HepG2 (cell line): Measurements from ENCODE around the gene SCAF8. TPM values are rescaled to one million over a fixed set of nuclear protein-coding genes. Genes with fewer than 3 reads are reported as not detected.

Experiments used
- ATAC-seq: fragments of 200-7000 bp; cut with Tn5 transposase; 3 replicates; pipeline ENCODE4 v1.9.1; 2020; ENCODE audit warnings: mild to moderate bottlenecking, moderate library complexity
- BruUV-seq: library from RNA; stranded (reverse); fragments of 400-500 nt; replicated peaks from 2 replicates; lab custom pipeline; 2021; lab: Mats Ljungman, UMichigan
- CTCF ChIA-PET: fragments of 300-600 bp; formaldehyde crosslinking; extraction: SDS; loops from one replicate; lab custom pipeline; 2021; ENCODE audit warnings: low total read pairs, inconsistent platforms, low intra/inter-chr PET ratio; lab: Yijun Ruan, JAX
- POLR2A ChIA-PET: fragments of 350-600 bp; sonication (Branson Sonifier 250); formaldehyde crosslinking; loops from one replicate; lab custom pipeline; 2020; ENCODE audit warnings: antibody characterized with exemption, inconsistent platforms; lab: Yijun Ruan, JAX
- DNase-seq: peaks from one replicate; pipeline ENCODE4 v3.0.0-alpha.2; 2015; ENCODE audit warnings: low spot score
- FAIRE-seq: peaks from 3 replicates; lab custom pipeline; 2011; peaks lifted over from hg19 to GRCh38; lab: Jason Lieb, UNC
- H2AFZ ChIP-seq: one replicate; pipeline ENCODE4 v1.6.1; 2011; ENCODE audit warnings: low read length, inconsistent platforms
- H3K27ac ChIP-seq: fragments of 300-600 bp; 3 replicates; pipeline ENCODE4 v1.8.0; 2011; ENCODE audit warnings: mixed run types, mild to moderate bottlenecking, mixed read lengths, low read length, inconsistent platforms; ENCODE audit not compliant: insufficient read depth; ENCODE audit errors: extremely low read length
- H3K27me3 ChIP-seq, 2 experiments: fragments of 200-600 bp in 1 of 2; 2 replicates in 1 of 2; 3 replicates in 1 of 2; pipeline versions ENCODE4 v1.6.0 to v1.8.0; 2011; ENCODE audit warnings: low read length in 2 of 2, mild to moderate bottlenecking in 2 of 2, moderate library complexity in 2 of 2, inconsistent platforms in 1 of 2; ENCODE audit not compliant: insufficient read depth in 2 of 2, control insufficient read depth in 1 of 2
- H3K36me3 ChIP-seq, 2 experiments: fragments of 200-600 bp in 1 of 2; replicated peaks in 1 of 2; 2 replicates in 1 of 2; 3 replicates in 1 of 2; pipeline versions ENCODE4 v1.5.1 to v1.8.0; 2011; ENCODE audit warnings: low read length in 2 of 2, inconsistent platforms in 1 of 2; ENCODE audit not compliant: insufficient read depth in 2 of 2, control insufficient read depth in 1 of 2
- H3K4me1 ChIP-seq: 2 replicates; pipeline ENCODE4 v1.5.1; 2012; ENCODE audit warnings: low read length, inconsistent platforms; ENCODE audit not compliant: insufficient read depth
- H3K4me2 ChIP-seq: 2 replicates; pipeline ENCODE4 v1.6.0; 2011; ENCODE audit warnings: low read depth, low read length, inconsistent platforms
- H3K4me3 ChIP-seq, 3 experiments: fragments of 200-600 bp in 1 of 3; sonication (generic), shearing (Covaris generic) in 1 of 3; replicated peaks in 1 of 3; 2 replicates each; pipeline ENCODE4 v1.5.1; 2011 to 2016; ENCODE audit warnings: low read length in 3 of 3, inconsistent platforms in 2 of 3, low read depth in 2 of 3, mild to moderate bottlenecking in 2 of 3, control low read depth in 1 of 3, mixed read lengths in 1 of 3; ENCODE audit not compliant: insufficient read depth in 1 of 3
- H3K79me2 ChIP-seq: one replicate; pipeline ENCODE4 v1.6.1; 2011; ENCODE audit warnings: low read length, inconsistent platforms; ENCODE audit not compliant: insufficient read depth
- H3K9ac ChIP-seq: 2 replicates; pipeline ENCODE4 v1.6.0; 2011; ENCODE audit warnings: mild to moderate bottlenecking, low read depth, low read length, inconsistent platforms; ENCODE audit not compliant: insufficient read depth
- H3K9me3 ChIP-seq: 2 replicates; pipeline ENCODE4 v1.5.1; 2012; ENCODE audit warnings: mild to moderate bottlenecking, low read length
- H4K20me1 ChIP-seq: 2 replicates; pipeline ENCODE4 v1.6.0; 2011; ENCODE audit warnings: inconsistent platforms, mild to moderate bottlenecking, low read length, moderate library complexity; ENCODE audit not compliant: insufficient read depth
- ATF7 ChIP-seq, 2 experiments: fragments of 450-650 bp in 1 of 2; sonication (generic) in 1 of 2; formaldehyde crosslinking in 1 of 2; IDR thresholded peaks; 2 replicates each; pipeline versions ENCODE4 v1.4.0 to v1.6.1; 2016 to 2020; ENCODE audit warnings: antibody characterized with exemption in 1 of 2, mild to moderate bottlenecking in 1 of 2, missing genetic modification reagents in 1 of 2
- ATRX ChIP-seq: sonication (generic); formaldehyde crosslinking; IDR thresholded peaks from 2 replicates; pipeline ENCODE4 v1.4.0; 2020; ENCODE audit warnings: missing genetic modification reagents, borderline replicate concordance
- HNRNPK ChIP-seq: fragments of 200-400 bp; formaldehyde crosslinking; IDR thresholded peaks from 2 replicates; pipeline ENCODE4 v1.6.1; 2018; ENCODE audit warnings: low read length, low read depth, moderate library complexity, mild to moderate bottlenecking; ENCODE audit not compliant: poor library complexity, severe bottlenecking
- MED13 ChIP-seq: sonication (generic); formaldehyde crosslinking; IDR thresholded peaks from 2 replicates; pipeline ENCODE4 v1.5.0; 2020; ENCODE audit warnings: missing genetic modification reagents
- PITX1 ChIP-seq: sonication (generic); formaldehyde crosslinking; IDR thresholded peaks from 2 replicates; pipeline ENCODE4 v1.5.1; 2020; ENCODE audit warnings: mild to moderate bottlenecking, missing genetic modification reagents
- RFX1 ChIP-seq: fragments of 450-650 bp; IDR thresholded peaks from 2 replicates; pipeline ENCODE4 v1.6.1; 2017
- RXRB ChIP-seq: IDR thresholded peaks from 2 replicates; pipeline ENCODE4 v1.6.1; 2016; ENCODE audit warnings: borderline replicate concordance, missing genetic modification reagents, missing compliant biosample characterization
- SKI ChIP-seq: fragments of 450-650 bp; IDR thresholded peaks from one replicate; pipeline ENCODE4 v1.6.1; 2018; ENCODE audit warnings: mild to moderate bottlenecking; ENCODE audit not compliant: partially characterized antibody
- SP5 ChIP-seq: IDR thresholded peaks from 2 replicates; pipeline ENCODE4 v1.6.1; 2016; ENCODE audit warnings: low read depth, borderline replicate concordance
- SRY ChIP-seq: sonication (generic); formaldehyde crosslinking; IDR thresholded peaks from 2 replicates; pipeline ENCODE4 v1.8.0; 2022; ENCODE audit warnings: mild to moderate bottlenecking, missing genetic modification reagents
- SUZ12 ChIP-seq: fragments of 150-350 bp; IDR thresholded peaks from 2 replicates; pipeline ENCODE4 v1.6.1; 2014; ENCODE audit warnings: low read depth, low read length
- ZBTB1 ChIP-seq: sonication (generic); formaldehyde crosslinking; IDR thresholded peaks from 2 replicates; pipeline ENCODE4 v1.4.0; 2020; ENCODE audit warnings: missing genetic modification reagents, borderline replicate concordance
- ZNF205 ChIP-seq: IDR thresholded peaks from 2 replicates; pipeline ENCODE4 v1.6.1; 2018; ENCODE audit warnings: missing biosample characterization, missing genetic modification reagents
- ZNF558 ChIP-seq: sonication (generic); formaldehyde crosslinking; IDR thresholded peaks from 2 replicates; pipeline ENCODE4 v1.9.0; 2022; ENCODE audit warnings: mild to moderate bottlenecking, missing genetic modification reagents, borderline replicate concordance
- ZNF7 ChIP-seq: IDR thresholded peaks from 2 replicates; pipeline ENCODE4 v1.6.1; 2016; ENCODE audit warnings: missing biosample characterization, missing genetic modification reagents
- WGBS: methylation state at CpG from one replicate; pipeline ENCODE4 v1.1.6; 2017; ENCODE audit warnings: low lambda C conversion rate; 5-methylcytosine and 5-hydroxymethylcytosine counted together
- in situ Hi-C: cut with HindIII; loops from 2 replicates; pipeline ENCODE4 v1.10.0; 2017; ENCODE audit warnings: low pct_unique_long_range_greater_than_20kb; ENCODE audit not compliant: extremely low pct_ligation_motif_present
- intact Hi-C: fragments of 100-400 bp; cut with micrococcal nuclease; formaldehyde crosslinking; loops from one replicate; pipeline ENCODE4 v1.10.0; 2022; ENCODE audit not compliant: unreplicated experiment
- polyA plus RNA-seq, 8 experiments: library from polyadenylated mRNA; depleted of rRNA in 3 of 8; stranded (reverse) in 7 of 8; unstranded in 1 of 8; fragments of >200 nt; fragmentation: Illumina TruSeq in 4 of 8; extraction: Trizol in 4 of 8; gene quantifications; 2 replicates each; pipeline versions ENCODE4 v1.2.1 to v1.2.3, GENCODE V29; 2011 to 2016; ENCODE audit warnings: low read depth in 4 of 8, missing spikeins in 1 of 8, mixed read lengths in 1 of 8; ENCODE audit not compliant: insufficient read depth in 1 of 8
- total RNA-seq, 5 experiments: library from RNA; depleted of rRNA; stranded (reverse); fragments of >200 nt; fragmentation: Illumina TruSeq; extraction: Trizol; gene quantifications; 2 replicates each; pipeline ENCODE4 v1.2.3, GENCODE V29; 2016; ENCODE audit warnings: low read depth in 1 of 5
- TF ChIP-seq, protein P1 (sequence below): sonication (generic); formaldehyde crosslinking; IDR thresholded peaks from 2 replicates; pipeline ENCODE4 v1.8.1; 2023; ENCODE audit warnings: mild to moderate bottlenecking, missing genetic modification reagents
- TF ChIP-seq, protein P2 (sequence below): IDR thresholded peaks from 2 replicates; pipeline ENCODE4 v1.6.1; 2018; ENCODE audit warnings: missing genetic modification reagents
- TF ChIP-seq, protein P3 (sequence below): sonication (generic); formaldehyde crosslinking; IDR thresholded peaks from 2 replicates; pipeline ENCODE4 v1.4.0; 2020; ENCODE audit warnings: missing genetic modification reagents

Gene SCAF8
- total and polyA plus RNA-seq, 2 of the 13 experiments (the other 11 are each of a cell fraction or from before 2014, with no cell fraction given), result 15.3 to 40.8 TPM

DNA sequence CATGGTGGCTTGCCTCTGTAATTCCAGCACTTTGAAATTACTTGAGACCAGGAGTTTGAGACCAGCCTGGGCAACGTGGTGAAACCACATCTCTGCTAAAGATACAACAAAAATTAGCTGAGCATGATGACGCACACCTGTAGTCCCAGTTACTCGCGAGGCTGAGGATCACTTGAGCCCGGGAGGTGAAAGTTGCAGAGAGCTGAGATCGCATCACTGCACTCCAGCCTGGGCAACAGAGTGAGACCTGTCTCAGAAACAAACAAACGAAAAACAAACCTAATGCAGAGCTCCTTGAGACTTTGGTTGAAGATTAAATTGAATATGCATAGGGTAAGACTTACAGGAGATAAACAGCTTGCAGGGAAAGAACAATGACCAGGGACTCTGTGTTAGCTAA is 80.8 kb downstream of the SCAF8 start:
- Histone ChIP-seq H3K4me1 (peaks cover 10% of the 10 kb centered on the region; the same call in 1 of the 2 replicates), H3K4me3 (no peak overlapping the region), H3K27ac (no peak overlapping the region), H3K9me3 (no peaks in the 10 kb centered on the region), H4K20me1 (no peaks in the 10 kb centered on the region), H3K36me3 (peaks cover 25 to 92% of the 10 kb centered on the region in 2 experiments), H3K27me3 (no peaks in the 10 kb centered on the region), H3K79me2 (no peaks in the 10 kb centered on the region), H3K9ac (no peak overlapping the region), H3K4me2 (no peak overlapping the region), H2AFZ (no peak overlapping the region)
- WGBS, result 97% methylated on average over 7 of the region's 7 CpGs
- DNase-seq (no peak), ATAC-seq (no peak), FAIRE-seq (no peak)
- no peak for TF ChIP-seq ATRX (CRISPR knock-in tag)
- TF ChIP-seq, protein P1, sequence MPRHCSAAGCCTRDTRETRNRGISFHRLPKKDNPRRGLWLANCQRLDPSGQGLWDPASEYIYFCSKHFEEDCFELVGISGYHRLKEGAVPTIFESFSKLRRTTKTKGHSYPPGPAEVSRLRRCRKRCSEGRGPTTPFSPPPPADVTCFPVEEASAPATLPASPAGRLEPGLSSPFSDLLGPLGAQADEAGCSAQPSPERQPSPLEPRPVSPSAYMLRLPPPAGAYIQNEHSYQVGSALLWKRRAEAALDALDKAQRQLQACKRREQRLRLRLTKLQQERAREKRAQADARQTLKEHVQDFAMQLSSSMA, result no peak
- no peak for TF ChIP-seq ATF7 (IDR thresholded peaks at IDR 0.05)
- TF ChIP-seq ATF7 (CRISPR knock-in tag; IDR thresholded peaks at IDR 0.05), result no peak
- TF ChIP-seq MED13 (CRISPR knock-in tag), result no peak
- TF ChIP-seq SKI, result no peak
- no peak for TF ChIP-seq HNRNPK
- no peak for TF ChIP-seq ZBTB1 (CRISPR knock-in tag)
- TF ChIP-seq, protein P2, sequence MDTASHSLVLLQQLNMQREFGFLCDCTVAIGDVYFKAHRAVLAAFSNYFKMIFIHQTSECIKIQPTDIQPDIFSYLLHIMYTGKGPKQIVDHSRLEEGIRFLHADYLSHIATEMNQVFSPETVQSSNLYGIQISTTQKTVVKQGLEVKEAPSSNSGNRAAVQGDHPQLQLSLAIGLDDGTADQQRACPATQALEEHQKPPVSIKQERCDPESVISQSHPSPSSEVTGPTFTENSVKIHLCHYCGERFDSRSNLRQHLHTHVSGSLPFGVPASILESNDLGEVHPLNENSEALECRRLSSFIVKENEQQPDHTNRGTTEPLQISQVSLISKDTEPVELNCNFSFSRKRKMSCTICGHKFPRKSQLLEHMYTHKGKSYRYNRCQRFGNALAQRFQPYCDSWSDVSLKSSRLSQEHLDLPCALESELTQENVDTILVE (CRISPR knock-in tag), result no peak
- no peak for TF ChIP-seq SP5
- no peak for TF ChIP-seq RXRB
- TF ChIP-seq ZNF7, result no peak
- no peak for TF ChIP-seq SRY (CRISPR knock-in tag)
- TF ChIP-seq ZNF205 (CRISPR knock-in tag), result no peak
- TF ChIP-seq PITX1 (CRISPR knock-in tag), result no peak
- no peak for TF ChIP-seq SUZ12
- no peak for TF ChIP-seq ZNF558
- TF ChIP-seq RFX1, result no peak
- TF ChIP-seq, protein P3, sequence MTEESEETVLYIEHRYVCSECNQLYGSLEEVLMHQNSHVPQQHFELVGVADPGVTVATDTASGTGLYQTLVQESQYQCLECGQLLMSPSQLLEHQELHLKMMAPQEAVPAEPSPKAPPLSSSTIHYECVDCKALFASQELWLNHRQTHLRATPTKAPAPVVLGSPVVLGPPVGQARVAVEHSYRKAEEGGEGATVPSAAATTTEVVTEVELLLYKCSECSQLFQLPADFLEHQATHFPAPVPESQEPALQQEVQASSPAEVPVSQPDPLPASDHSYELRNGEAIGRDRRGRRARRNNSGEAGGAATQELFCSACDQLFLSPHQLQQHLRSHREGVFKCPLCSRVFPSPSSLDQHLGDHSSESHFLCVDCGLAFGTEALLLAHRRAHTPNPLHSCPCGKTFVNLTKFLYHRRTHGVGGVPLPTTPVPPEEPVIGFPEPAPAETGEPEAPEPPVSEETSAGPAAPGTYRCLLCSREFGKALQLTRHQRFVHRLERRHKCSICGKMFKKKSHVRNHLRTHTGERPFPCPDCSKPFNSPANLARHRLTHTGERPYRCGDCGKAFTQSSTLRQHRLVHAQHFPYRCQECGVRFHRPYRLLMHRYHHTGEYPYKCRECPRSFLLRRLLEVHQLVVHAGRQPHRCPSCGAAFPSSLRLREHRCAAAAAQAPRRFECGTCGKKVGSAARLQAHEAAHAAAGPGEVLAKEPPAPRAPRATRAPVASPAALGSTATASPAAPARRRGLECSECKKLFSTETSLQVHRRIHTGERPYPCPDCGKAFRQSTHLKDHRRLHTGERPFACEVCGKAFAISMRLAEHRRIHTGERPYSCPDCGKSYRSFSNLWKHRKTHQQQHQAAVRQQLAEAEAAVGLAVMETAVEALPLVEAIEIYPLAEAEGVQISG, result no peak
- ChIA-PET CTCF (no interaction called here), POLR2A (no interaction called here)
- in situ Hi-C loops (no loop called here), intact Hi-C loops (no loop called here)
- BruUV-seq, result no TSS peak
